ENCODE measurements around the gene CHAD. TPM values are rescaled to one million over a fixed set of nuclear protein-coding genes. Genes with fewer than 3 reads are reported as not detected.

CHAD gene
- total and polyA plus RNA-seq, 4 donors, result 0.14 to 0.37 (median 0.35) TPM; not detected in 1

GRCh38 chr17:50448643-50449042 is 20.0 kb downstream of the CHAD start:
- Histone ChIP-seq H3K4me1 (ENCODE audit: control insufficient read depth in 5 of 5, insufficient read depth in 5 of 5, low read length in 5 of 5) (peaks cover 0 to 20% (median 2%) of the 10 kb centered on the region in 5 donors), H3K27ac (ENCODE audit: low read depth in 1 of 2, low read length in 1 of 2) (peak overlapping the region in 1 of 2 donors; percentile 60)
- 60 to 72% methylated on average over 2 of the region's 2 CpGs for WGBS, 2 donors

DNA sequence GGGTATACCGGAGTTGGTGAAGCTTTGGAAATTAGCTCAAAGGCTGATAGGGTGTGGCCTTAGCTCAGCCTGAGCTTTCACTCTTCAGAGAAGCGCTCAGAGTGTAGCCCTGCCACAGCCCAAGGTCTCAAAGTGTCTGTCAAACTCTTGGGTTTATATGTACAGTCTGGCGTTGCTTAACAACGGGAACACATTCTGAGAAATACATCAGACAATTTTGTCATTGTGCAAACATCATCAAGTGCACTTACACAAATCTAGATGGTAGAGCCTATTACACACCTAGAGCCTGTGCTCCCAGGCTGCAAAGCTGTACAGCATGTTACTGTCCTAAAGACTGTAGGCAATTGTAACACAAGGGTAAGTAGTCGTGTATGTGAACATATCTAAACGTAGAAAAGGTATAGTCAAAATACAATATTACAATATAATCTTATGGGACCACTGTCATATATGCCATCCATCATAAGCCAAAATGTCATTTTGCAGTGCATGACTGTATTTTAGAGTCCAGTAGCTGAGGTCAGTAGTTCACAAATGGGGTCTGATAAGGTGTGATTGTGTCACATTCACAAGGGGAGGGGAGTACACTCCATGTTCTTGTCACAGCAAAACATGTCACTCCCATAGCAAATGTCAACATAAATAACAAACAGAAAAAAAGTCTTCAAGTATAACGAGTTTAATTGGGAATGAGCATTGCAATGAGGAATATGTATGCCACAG is 20.6 kb downstream of the CHAD start:
- no peaks in the 10 kb centered on the region for H3K27me3 ChIP-seq (ENCODE audit: control insufficient read depth in 3 of 3, insufficient read depth in 3 of 3, low read length in 2 of 3)
- TF ChIP-seq CTCF (IDR thresholded peaks at IDR 0.05; ENCODE audit: control extremely low read depth, extremely low read depth), result no peak
- peak overlapping the region in 1 of 2 donors; percentile 72 for H3K27ac ChIP-seq (ENCODE audit: low read depth in 1 of 2, low read length in 1 of 2)
- H3K4me1 ChIP-seq (ENCODE audit: control insufficient read depth in 5 of 5, insufficient read depth in 5 of 5, low read length in 5 of 5), result peaks cover 2 to 24% (median 3%) of the 10 kb centered on the region in 5 donors
- 72 to 89% methylated on average over 7 of the region's 7 CpGs for WGBS, 2 donors
- DNase-seq (peak; percentile 44 to 76 (median 67)), ATAC-seq (ENCODE audit: insufficient read depth, low FRiP score) (peak; percentile 76)
- no peaks in the 10 kb centered on the region for H3K9me3 ChIP-seq (ENCODE audit: control insufficient read depth in 4 of 4, insufficient read depth in 3 of 4, low read length in 3 of 4)
- H3K4me3 ChIP-seq, result no peak overlapping the region
- H3K9ac ChIP-seq (ENCODE audit: insufficient read depth in 1 of 2, low read length in 2 of 2), result no peak overlapping the region
- peaks cover 0 to 6% (median 0%) of the 10 kb centered on the region in 4 donors for H3K36me3 ChIP-seq (ENCODE audit: control insufficient read depth in 4 of 4, insufficient read depth in 4 of 4, low read length in 4 of 4)

More at GRCh38 chr17:50448643-50449042, 20.0 kb downstream of the CHAD start:
- H3K27me3 ChIP-seq (ENCODE audit: control insufficient read depth in 3 of 3, insufficient read depth in 3 of 3, low read length in 2 of 3), result no peaks in the 10 kb centered on the region
- H3K9me3 ChIP-seq (ENCODE audit: control insufficient read depth in 4 of 4, insufficient read depth in 3 of 4, low read length in 3 of 4), result no peaks in the 10 kb centered on the region
- ATAC-seq (ENCODE audit: insufficient read depth, low FRiP score) (no peak), DNase-seq (no peak)
- H3K36me3 ChIP-seq (ENCODE audit: control insufficient read depth in 4 of 4, insufficient read depth in 4 of 4, low read length in 4 of 4), result peaks cover 0 to 6% (median 0%) of the 10 kb centered on the region in 4 donors
- no peak overlapping the region for H3K4me3 ChIP-seq
- H3K9ac ChIP-seq (ENCODE audit: insufficient read depth in 1 of 2, low read length in 2 of 2), result no peak overlapping the region
- TF ChIP-seq CTCF (IDR thresholded peaks at IDR 0.05; ENCODE audit: control extremely low read depth, extremely low read depth), result no peak

DNA sequence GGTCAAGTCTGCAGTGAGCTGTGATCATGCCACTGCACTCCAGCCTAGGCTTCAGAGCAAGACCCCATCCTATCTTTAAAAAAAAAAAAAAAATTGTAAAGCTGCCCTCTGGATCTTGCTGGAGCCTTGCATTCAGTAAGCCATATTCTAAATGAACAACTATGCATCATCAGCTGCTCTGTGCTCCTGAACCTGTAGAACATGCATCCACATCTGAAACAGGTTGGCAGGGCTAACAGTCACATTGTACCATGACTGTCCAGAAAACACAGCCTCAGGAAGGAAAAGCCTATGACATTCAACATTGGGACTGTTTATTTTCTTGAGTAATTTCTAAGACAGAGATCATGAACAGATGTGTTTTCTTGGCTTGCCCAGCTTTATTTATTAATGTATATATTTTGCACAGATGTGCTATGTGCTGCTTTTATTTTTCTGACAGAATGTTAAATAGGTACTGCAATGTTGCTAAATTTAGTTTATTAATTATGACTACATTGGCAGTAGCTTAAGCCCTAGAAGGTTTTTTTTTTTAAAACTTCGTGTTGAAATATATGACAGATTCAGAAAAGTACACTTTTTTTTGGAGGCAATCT is 22.9 kb downstream of the CHAD start:
- no peak for TF ChIP-seq CTCF (IDR thresholded peaks at IDR 0.05; ENCODE audit: control extremely low read depth, extremely low read depth)
- H3K27me3 ChIP-seq (ENCODE audit: control insufficient read depth in 3 of 3, insufficient read depth in 3 of 3, low read length in 2 of 3), result no peaks in the 10 kb centered on the region
- peaks cover 2 to 28% (median 7%) of the 10 kb centered on the region in 5 donors for H3K4me1 ChIP-seq (ENCODE audit: control insufficient read depth in 5 of 5, insufficient read depth in 5 of 5, low read length in 5 of 5)
- no peaks in the 10 kb centered on the region for H3K9me3 ChIP-seq (ENCODE audit: control insufficient read depth in 4 of 4, insufficient read depth in 3 of 4, low read length in 3 of 4)
- no peak overlapping the region for H3K4me3 ChIP-seq
- no peak overlapping the region for H3K9ac ChIP-seq (ENCODE audit: insufficient read depth in 1 of 2, low read length in 2 of 2)
- DNase-seq (peak in 2 of 3 donors; percentile 31 to 56), ATAC-seq (ENCODE audit: insufficient read depth, low FRiP score) (no peak)
- H3K36me3 ChIP-seq (ENCODE audit: control insufficient read depth in 4 of 4, insufficient read depth in 4 of 4, low read length in 4 of 4), result peaks cover 0 to 4% (median 0%) of the 10 kb centered on the region in 4 donors
- no peak overlapping the region for H3K27ac ChIP-seq (ENCODE audit: low read depth in 1 of 2, low read length in 1 of 2)
- 30 to 68% methylated on average over 1 of the region's 1 CpG for WGBS, 2 donors

All from lung (tissue), 12 donors.